ENCODE data around the gene VRK1. TPM values are rescaled to one million over a fixed set of nuclear protein-coding genes. Genes with fewer than 3 reads are reported as not detected.

The VRK1 gene
- total RNA-seq, 1 experiment from 2014 or later: 124 TPM

DNA sequence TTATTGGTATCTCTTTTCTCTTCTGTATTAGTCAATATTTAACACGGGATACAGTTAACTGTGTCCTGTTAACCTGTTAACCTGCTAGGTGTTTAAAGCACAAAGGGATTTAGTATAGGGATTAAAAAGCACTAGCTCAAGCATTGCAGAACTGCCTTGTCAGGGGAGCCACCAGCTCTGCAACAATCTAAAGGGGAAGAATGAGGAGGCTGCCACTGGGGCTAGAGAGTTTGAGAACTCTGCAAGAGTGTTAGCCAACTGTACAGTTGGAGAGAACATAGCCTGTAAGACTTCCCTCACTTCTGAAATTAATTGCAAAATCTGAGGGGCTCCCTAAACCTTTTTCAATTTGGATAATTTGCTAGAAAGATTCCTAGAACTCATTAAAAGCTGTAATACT lies 6.5 kb upstream of the VRK1 start:
- ChIA-PET CTCF (no interaction called here), POLR2A (ENCODE audit: low non-redundant PET) (no interaction called here)
- no peak overlapping the region for H3K4me3 ChIP-seq (ENCODE audit: low read depth, low read length, poor library complexity, severe bottlenecking)
- TF ChIP-seq, protein P1, sequence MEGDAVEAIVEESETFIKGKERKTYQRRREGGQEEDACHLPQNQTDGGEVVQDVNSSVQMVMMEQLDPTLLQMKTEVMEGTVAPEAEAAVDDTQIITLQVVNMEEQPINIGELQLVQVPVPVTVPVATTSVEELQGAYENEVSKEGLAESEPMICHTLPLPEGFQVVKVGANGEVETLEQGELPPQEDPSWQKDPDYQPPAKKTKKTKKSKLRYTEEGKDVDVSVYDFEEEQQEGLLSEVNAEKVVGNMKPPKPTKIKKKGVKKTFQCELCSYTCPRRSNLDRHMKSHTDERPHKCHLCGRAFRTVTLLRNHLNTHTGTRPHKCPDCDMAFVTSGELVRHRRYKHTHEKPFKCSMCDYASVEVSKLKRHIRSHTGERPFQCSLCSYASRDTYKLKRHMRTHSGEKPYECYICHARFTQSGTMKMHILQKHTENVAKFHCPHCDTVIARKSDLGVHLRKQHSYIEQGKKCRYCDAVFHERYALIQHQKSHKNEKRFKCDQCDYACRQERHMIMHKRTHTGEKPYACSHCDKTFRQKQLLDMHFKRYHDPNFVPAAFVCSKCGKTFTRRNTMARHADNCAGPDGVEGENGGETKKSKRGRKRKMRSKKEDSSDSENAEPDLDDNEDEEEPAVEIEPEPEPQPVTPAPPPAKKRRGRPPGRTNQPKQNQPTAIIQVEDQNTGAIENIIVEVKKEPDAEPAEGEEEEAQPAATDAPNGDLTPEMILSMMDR (conservative IDR thresholded peaks at IDR 0.05; ENCODE audit: low read depth, low read length): no peak
- no peak for TF ChIP-seq EZH2 (IDR thresholded peaks at IDR 0.05; ENCODE audit: borderline replicate concordance, low read depth, low read length, poor library complexity, severe bottlenecking)
- no peaks in the 10 kb centered on the region for H3K36me3 ChIP-seq (ENCODE audit: insufficient read depth, low read length, poor library complexity, severe bottlenecking)
- intact Hi-C loops (cut with micrococcal nuclease; ENCODE audit: unreplicated experiment): no loop called here
- no peaks in the 10 kb centered on the region for H3K9me3 ChIP-seq (ENCODE audit: low read depth, low read length, poor library complexity, severe bottlenecking)
- DNase-seq (ENCODE audit: low spot score): no peak
- H3K27me3 ChIP-seq (replicated peaks; ENCODE audit: insufficient read depth, low read depth, low read length, poor library complexity): no peaks in the 10 kb centered on the region
- H3K27ac ChIP-seq (ENCODE audit: low read depth, low read length, poor library complexity, severe bottlenecking): no peak overlapping the region
- no TSS peak for BruUV-seq (replicated peaks)
- H3K4me1 ChIP-seq (ENCODE audit: insufficient read depth, low read length, poor library complexity, severe bottlenecking): no peaks in the 10 kb centered on the region

DNA sequence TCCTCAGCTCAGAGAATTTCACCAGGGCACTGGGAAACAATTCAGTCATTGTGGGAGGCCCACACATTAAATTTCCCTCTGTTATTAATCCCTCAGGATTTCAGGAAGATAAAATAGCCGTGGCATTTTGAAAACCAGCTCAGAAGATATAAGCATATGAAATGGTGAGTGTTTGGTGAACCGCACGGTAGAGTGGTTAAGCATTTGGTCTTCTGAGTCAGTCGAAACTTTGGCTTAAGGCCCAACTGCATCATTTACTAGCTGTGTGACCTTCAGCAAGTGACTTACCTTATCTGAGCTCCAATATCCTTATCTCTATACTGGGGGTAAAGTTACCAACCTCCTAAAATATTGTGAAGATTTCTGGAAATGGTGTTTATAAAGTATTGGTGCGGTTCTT lies 5.2 kb upstream of the VRK1 start:
- DNase-seq (ENCODE audit: low spot score): no peak
- TF ChIP-seq, protein P1 (conservative IDR thresholded peaks at IDR 0.05; ENCODE audit: low read depth, low read length): no peak
- TF ChIP-seq EZH2 (IDR thresholded peaks at IDR 0.05; ENCODE audit: borderline replicate concordance, low read depth, low read length, poor library complexity, severe bottlenecking): no peak
- H3K27me3 ChIP-seq (replicated peaks; ENCODE audit: insufficient read depth, low read depth, low read length, poor library complexity): no peaks in the 10 kb centered on the region
- intact Hi-C loops (cut with micrococcal nuclease; ENCODE audit: unreplicated experiment): no loop called here
- no peak overlapping the region for H3K4me3 ChIP-seq (ENCODE audit: low read depth, low read length, poor library complexity, severe bottlenecking)
- ChIA-PET CTCF (no interaction called here), POLR2A (ENCODE audit: low non-redundant PET) (no interaction called here)
- H3K36me3 ChIP-seq (ENCODE audit: insufficient read depth, low read length, poor library complexity, severe bottlenecking): no peaks in the 10 kb centered on the region
- BruUV-seq (replicated peaks): no TSS peak
- no peaks in the 10 kb centered on the region for H3K4me1 ChIP-seq (ENCODE audit: insufficient read depth, low read length, poor library complexity, severe bottlenecking)
- H3K9me3 ChIP-seq (ENCODE audit: low read depth, low read length, poor library complexity, severe bottlenecking): no peaks in the 10 kb centered on the region
- no peak overlapping the region for H3K27ac ChIP-seq (ENCODE audit: low read depth, low read length, poor library complexity, severe bottlenecking)

DNA sequence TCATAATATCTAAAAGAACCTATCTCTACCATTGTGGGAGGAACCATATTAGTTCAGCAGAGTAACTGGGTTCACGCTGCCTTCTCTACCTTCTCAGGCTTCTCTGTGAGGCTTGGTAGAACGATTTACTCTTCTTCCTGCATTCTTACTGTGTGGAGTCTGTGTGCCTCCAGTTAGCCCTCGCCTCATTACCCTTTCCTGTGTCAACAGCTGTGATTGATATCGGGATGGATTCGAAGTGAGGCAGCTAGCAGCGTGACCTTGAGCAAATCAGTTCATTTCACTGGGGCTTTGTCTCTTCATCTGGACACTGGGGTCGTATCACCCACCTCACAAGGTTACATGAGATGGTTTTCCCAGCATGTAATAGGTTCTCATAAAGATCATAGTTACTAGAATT lies 4.6 kb upstream of the VRK1 start:
- POLR2A ChIA-PET (ENCODE audit: low non-redundant PET): no interaction called here

More for the DNA sequence above, 4.6 kb upstream of the VRK1 start:
- no TSS peak for BruUV-seq (replicated peaks)
- Histone ChIP-seq H3K9me3 (ENCODE audit: low read depth, low read length, poor library complexity, severe bottlenecking) (no peaks in the 10 kb centered on the region), H3K36me3 (ENCODE audit: insufficient read depth, low read length, poor library complexity, severe bottlenecking) (no peaks in the 10 kb centered on the region), H3K4me3 (ENCODE audit: low read depth, low read length, poor library complexity, severe bottlenecking) (no peak overlapping the region), H3K27ac (ENCODE audit: low read depth, low read length, poor library complexity, severe bottlenecking) (no peak overlapping the region), H3K4me1 (ENCODE audit: insufficient read depth, low read length, poor library complexity, severe bottlenecking) (no peaks in the 10 kb centered on the region), H3K27me3 (replicated peaks; ENCODE audit: insufficient read depth, low read depth, low read length, poor library complexity) (no peaks in the 10 kb centered on the region)
- intact Hi-C loops (cut with micrococcal nuclease; ENCODE audit: unreplicated experiment): no loop called here
- CTCF ChIA-PET: no interaction called here
- no peak for TF ChIP-seq EZH2 (IDR thresholded peaks at IDR 0.05; ENCODE audit: borderline replicate concordance, low read depth, low read length, poor library complexity, severe bottlenecking)
- TF ChIP-seq, protein P1 (conservative IDR thresholded peaks at IDR 0.05; ENCODE audit: low read depth, low read length): no peak
- no peak for DNase-seq (ENCODE audit: low spot score)

Measured in A673 (cell line).